H9 (cell line): ENCODE results near the gene ZBTB44. TPM values are rescaled to one million over a fixed set of nuclear protein-coding genes. Genes with fewer than 3 reads are reported as not detected.

Source experiments
- DNase-seq: peaks from one replicate; pipeline ENCODE4 v3.0.0-alpha.2; 2017
- H2AFZ ChIP-seq: one replicate; pipeline ENCODE4 v1.6.1; 2013; ENCODE audit warnings: mild to moderate bottlenecking, low read length, control low read depth, moderate library complexity
- H2AK5ac ChIP-seq: 2 replicates; pipeline ENCODE4 v1.6.1; 2013; ENCODE audit warnings: low read length, control low read depth, mixed read lengths; ENCODE audit not compliant: insufficient read length
- H2BK120ac ChIP-seq: one replicate; pipeline ENCODE4 v1.6.1; 2013; ENCODE audit warnings: low read depth, mild to moderate bottlenecking, low read length, control low read depth, inconsistent platforms; ENCODE audit not compliant: poor library complexity, severe bottlenecking
- H2BK12ac ChIP-seq: 2 replicates; pipeline ENCODE4 v1.6.1; 2013; ENCODE audit warnings: low read length, control low read depth, mixed read lengths, low read depth; ENCODE audit not compliant: insufficient read length
- H2BK15ac ChIP-seq: 2 replicates; pipeline ENCODE4 v1.6.1; 2013; ENCODE audit warnings: low read depth, low read length, control low read depth
- H2BK20ac ChIP-seq: one replicate; pipeline ENCODE4 v1.6.1; 2013; ENCODE audit warnings: low read depth, mild to moderate bottlenecking, low read length, control low read depth, inconsistent platforms; ENCODE audit not compliant: poor library complexity, severe bottlenecking
- H2BK5ac ChIP-seq: 2 replicates; pipeline ENCODE4 v1.6.1; 2013; ENCODE audit warnings: low read length, control low read depth, mixed read lengths; ENCODE audit not compliant: insufficient read length
- H3K14ac ChIP-seq: 2 replicates; pipeline ENCODE4 v1.6.1; 2013; ENCODE audit warnings: low read length, control low read depth; ENCODE audit not compliant: insufficient read depth
- H3K18ac ChIP-seq: 2 replicates; pipeline ENCODE4 v1.6.1; 2013; ENCODE audit warnings: low read depth, mild to moderate bottlenecking, mixed read lengths, low read length, control low read depth; ENCODE audit not compliant: insufficient read length
- H3K23ac ChIP-seq: 2 replicates; pipeline ENCODE4 v1.6.1; 2013; ENCODE audit warnings: low read length, control low read depth, mixed read lengths, low read depth; ENCODE audit not compliant: insufficient read length
- H3K23me2 ChIP-seq: 2 replicates; pipeline ENCODE4 v1.6.1; 2013; ENCODE audit warnings: low read depth, mild to moderate bottlenecking, mixed read lengths, low read length, control low read depth; ENCODE audit not compliant: insufficient read length, poor library complexity, severe bottlenecking
- H3K27ac ChIP-seq: 2 replicates; pipeline ENCODE4 v1.5.1; 2013; ENCODE audit warnings: low read length, control low read depth, mixed read lengths, low read depth; ENCODE audit not compliant: insufficient read length
- H3K27me3 ChIP-seq: 2 replicates; pipeline ENCODE4 v1.6.1; 2013; ENCODE audit warnings: low read length, control low read depth, inconsistent platforms; ENCODE audit not compliant: insufficient read depth
- H3K4ac ChIP-seq: 2 replicates; pipeline ENCODE4 v1.6.1; 2013; ENCODE audit warnings: low read depth, mild to moderate bottlenecking, control low read depth, inconsistent platforms, low read length, moderate library complexity
- H3K4me1 ChIP-seq: 2 replicates; pipeline ENCODE4 v1.6.1; 2013; ENCODE audit warnings: low read length, control low read depth, inconsistent platforms; ENCODE audit not compliant: insufficient read depth
- H3K4me2 ChIP-seq: 2 replicates; pipeline ENCODE4 v1.6.1; 2013; ENCODE audit warnings: low read length, control low read depth, mixed read lengths; ENCODE audit not compliant: insufficient read length, insufficient read depth
- H3K56ac ChIP-seq: 2 replicates; pipeline ENCODE4 v1.6.1; 2013; ENCODE audit warnings: low read depth, mild to moderate bottlenecking, mixed read lengths, low read length, control low read depth; ENCODE audit not compliant: insufficient read length
- H3K79me1 ChIP-seq: 2 replicates; pipeline ENCODE4 v1.6.1; 2013; ENCODE audit warnings: low read depth, mild to moderate bottlenecking, moderate library complexity, low read length, control low read depth, inconsistent platforms; ENCODE audit not compliant: insufficient read depth, poor library complexity, severe bottlenecking
- H3K79me2 ChIP-seq: 2 replicates; pipeline ENCODE4 v1.6.1; 2013; ENCODE audit warnings: low read length, control low read depth, inconsistent platforms; ENCODE audit not compliant: insufficient read depth
- H3K9ac ChIP-seq: 2 replicates; pipeline ENCODE4 v1.6.1; 2013; ENCODE audit warnings: low read length, control low read depth, mixed read lengths; ENCODE audit not compliant: insufficient read length; ENCODE audit errors: extremely low read depth
- H3K9me3 ChIP-seq: one replicate; pipeline ENCODE4 v1.6.1; 2013; ENCODE audit warnings: low read depth, low read length, inconsistent platforms; ENCODE audit not compliant: control insufficient read depth
- H3T11ph ChIP-seq: one replicate; pipeline ENCODE4 v1.6.1; 2013; ENCODE audit warnings: mild to moderate bottlenecking, low read length, control low read depth, inconsistent platforms
- H4K20me1 ChIP-seq: one replicate; pipeline ENCODE4 v1.6.1; 2013; ENCODE audit not compliant: control insufficient read depth, insufficient read length, insufficient read depth
- H4K5ac ChIP-seq: 2 replicates; pipeline ENCODE4 v1.6.1; 2013; ENCODE audit warnings: low read depth, mild to moderate bottlenecking, mixed read lengths, low read length, control low read depth; ENCODE audit not compliant: insufficient read length
- H4K8ac ChIP-seq: replicated peaks from 2 replicates; pipeline ENCODE4 v1.6.1; 2013; ENCODE audit warnings: low read length, control low read depth, mixed read lengths, low read depth; ENCODE audit not compliant: insufficient read length
- H4K91ac ChIP-seq: 2 replicates; pipeline ENCODE4 v1.6.1; 2013; ENCODE audit warnings: low read depth, mild to moderate bottlenecking, moderate library complexity, mixed read lengths, low read length, control low read depth; ENCODE audit not compliant: insufficient read length
- H3K27ac Mint-ChIP-seq, 3 experiments: 2 replicates in 2 of 3; 3 replicates in 1 of 3; pipeline ENCODE4 v1.8.0; 2020 to 2021; ENCODE audit warnings: mixed read lengths in 3 of 3, mild to moderate bottlenecking in 1 of 3, moderate library complexity in 1 of 3
- H3K27me3 Mint-ChIP-seq: 2 replicates; pipeline ENCODE4 v1.8.0; 2021; ENCODE audit warnings: low read depth, mild to moderate bottlenecking, moderate library complexity, mixed read lengths
- H3K36me3 Mint-ChIP-seq, 3 experiments: 2 replicates in 2 of 3; 3 replicates in 1 of 3; pipeline ENCODE4 v1.8.0; 2020 to 2021; ENCODE audit warnings: low read depth in 3 of 3, mixed read lengths in 3 of 3; ENCODE audit not compliant: insufficient read depth in 1 of 3
- H3K4me1 Mint-ChIP-seq, 2 experiments: 2 replicates each; pipeline ENCODE4 v1.8.0; 2020; ENCODE audit warnings: mixed read lengths in 2 of 2
- H3K4me3 Mint-ChIP-seq, 2 experiments: 2 replicates in 1 of 2; 3 replicates in 1 of 2; pipeline ENCODE4 v1.8.0; 2020 to 2021; ENCODE audit warnings: mild to moderate bottlenecking in 2 of 2, mixed read lengths in 2 of 2, moderate library complexity in 1 of 2
- H3K9me3 Mint-ChIP-seq, 2 experiments: 2 replicates in 1 of 2; 3 replicates in 1 of 2; pipeline ENCODE4 v1.8.0; 2020; ENCODE audit warnings: mild to moderate bottlenecking in 2 of 2, mixed read lengths in 2 of 2, moderate library complexity in 1 of 2
- WGBS: extraction: QIAGEN DNeasy Blood & Tissue Kit; methylation state at CpG from one replicate; pipeline ENCODE4 v1.1.7; 2013; ENCODE audit warnings: missing lambda C conversion rate, low lambda C conversion rate, mixed read lengths; ENCODE audit not compliant: insufficient read length; ENCODE audit errors: extremely low coverage; 5-methylcytosine and 5-hydroxymethylcytosine counted together
- total RNA-seq: library from RNA; stranded (reverse); gene quantifications from 2 replicates; pipeline ENCODE4 v1.2.1, GENCODE V29; 2021
- TF ChIP-seq, protein P1 (sequence below): fragments of 200-600 bp; sonication (generic); conservative IDR thresholded peaks from 3 replicates; pipeline ENCODE4 v1.8.0; 2021; ENCODE audit warnings: antibody characterized with exemption, mild to moderate bottlenecking

ZBTB44 gene
- total RNA-seq, 1 experiment from 2014 or later = 67.7 TPM

DNA sequence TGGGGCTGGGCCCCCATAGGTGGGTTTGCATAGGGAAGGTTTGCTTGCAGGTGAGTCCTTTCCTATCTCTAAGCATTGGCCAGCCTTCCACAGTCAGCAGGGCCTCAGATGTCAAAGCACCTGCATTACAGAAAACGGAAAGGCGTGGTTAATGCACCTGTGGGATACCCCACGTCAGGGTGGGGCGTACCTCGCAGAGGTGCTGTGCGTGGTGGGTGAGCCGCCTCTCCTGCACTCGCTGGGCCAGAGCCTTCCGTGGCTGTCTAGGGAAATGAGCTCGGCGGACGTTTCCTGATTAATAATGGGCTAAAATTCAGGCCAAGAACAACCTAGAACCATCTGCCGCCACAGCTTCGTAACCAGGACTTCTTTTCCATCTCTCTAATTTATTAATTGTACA is 122.8 kb downstream of the ZBTB44 start:
- Histone ChIP-seq H3K23me2 (no peaks in the 10 kb centered on the region), H2AFZ (no peak overlapping the region), H2BK5ac (no peak overlapping the region), H3K9me3 (no peaks in the 10 kb centered on the region), H3K79me1 (no peaks in the 10 kb centered on the region), H3K79me2 (no peaks in the 10 kb centered on the region), H3K18ac (no peak overlapping the region), H3K9ac (no peak overlapping the region), H3K14ac (no peak overlapping the region), H4K8ac (no peak overlapping the region), H2AK5ac (no peak overlapping the region), H3K4ac (no peak overlapping the region), H3K27me3 (no peaks in the 10 kb centered on the region), H3T11ph (no peak overlapping the region), H3K27ac (no peak overlapping the region), H4K91ac (no peak overlapping the region), H4K5ac (no peak overlapping the region), H2BK15ac (no peak overlapping the region), H4K20me1 (no peaks in the 10 kb centered on the region), H2BK20ac (no peak overlapping the region), H3K23ac (no peak overlapping the region), H2BK120ac (no peak overlapping the region), H2BK12ac (no peak overlapping the region), H3K56ac (no peak overlapping the region), H3K4me1 (no peaks in the 10 kb centered on the region), H3K4me2 (no peak overlapping the region)
- no peak for DNase-seq
- WGBS = no CpG with 5 or more reads among the region's 14 CpGs
- TF ChIP-seq, protein P1, sequence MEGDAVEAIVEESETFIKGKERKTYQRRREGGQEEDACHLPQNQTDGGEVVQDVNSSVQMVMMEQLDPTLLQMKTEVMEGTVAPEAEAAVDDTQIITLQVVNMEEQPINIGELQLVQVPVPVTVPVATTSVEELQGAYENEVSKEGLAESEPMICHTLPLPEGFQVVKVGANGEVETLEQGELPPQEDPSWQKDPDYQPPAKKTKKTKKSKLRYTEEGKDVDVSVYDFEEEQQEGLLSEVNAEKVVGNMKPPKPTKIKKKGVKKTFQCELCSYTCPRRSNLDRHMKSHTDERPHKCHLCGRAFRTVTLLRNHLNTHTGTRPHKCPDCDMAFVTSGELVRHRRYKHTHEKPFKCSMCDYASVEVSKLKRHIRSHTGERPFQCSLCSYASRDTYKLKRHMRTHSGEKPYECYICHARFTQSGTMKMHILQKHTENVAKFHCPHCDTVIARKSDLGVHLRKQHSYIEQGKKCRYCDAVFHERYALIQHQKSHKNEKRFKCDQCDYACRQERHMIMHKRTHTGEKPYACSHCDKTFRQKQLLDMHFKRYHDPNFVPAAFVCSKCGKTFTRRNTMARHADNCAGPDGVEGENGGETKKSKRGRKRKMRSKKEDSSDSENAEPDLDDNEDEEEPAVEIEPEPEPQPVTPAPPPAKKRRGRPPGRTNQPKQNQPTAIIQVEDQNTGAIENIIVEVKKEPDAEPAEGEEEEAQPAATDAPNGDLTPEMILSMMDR = no peak
- H3K4me3 Mint-ChIP-seq = no peak overlapping the region
- no peaks in the 10 kb centered on the region for H3K9me3 Mint-ChIP-seq
- H3K27ac Mint-ChIP-seq = no peak overlapping the region; a peak in 1 of 7 replicates
- peaks cover 0 to 15% (median 4%) of the 10 kb centered on the region in 3 experiments; a peak in 6 of 7 replicates for H3K36me3 Mint-ChIP-seq
- peaks cover 0 to 3% of the 10 kb centered on the region in 2 experiments; a peak in 2 of 4 replicates for H3K4me1 Mint-ChIP-seq
- H3K27me3 Mint-ChIP-seq = no peaks in the 10 kb centered on the region
